Gastrocnemius medialis (tissue), 4 donors: Measurements from ENCODE around the gene GJA10. TPM values are rescaled to one million over a fixed set of nuclear protein-coding genes. Genes with fewer than 3 reads are reported as not detected.

ENCODE experiments used
- ATAC-seq, 2 donors: fragments of 150-250 bp; one replicate each; pipeline ENCODE4 v1.9.1; 2016
- DNase-seq, 2 donors: peaks; one replicate each; pipeline ENCODE4 v3.0.0-alpha.2; 2019
- H3K27ac ChIP-seq, 4 donors: fragments of 200-600 bp; sonication (generic); 1 replicate in 1 of 4; 2 replicates in 3 of 4; pipeline ENCODE4 v1.5.1; 2016 to 2018; ENCODE audit warnings: mild to moderate bottlenecking in 2 of 4, moderate library complexity in 1 of 4
- H3K27me3 ChIP-seq, 3 donors: fragments of 200-600 bp; sonication (generic) in 2 of 3; 1 replicate in 1 of 3; 2 replicates in 2 of 3; pipeline versions ENCODE4 v1.5.1 to v1.6.0; 2016 to 2019; ENCODE audit warnings: mild to moderate bottlenecking in 1 of 3, moderate library complexity in 1 of 3
- H3K36me3 ChIP-seq, 2 donors: fragments of 200-600 bp; sonication (generic) in 1 of 2; one replicate each; pipeline ENCODE4 v1.5.1; 2017 to 2018
- H3K4me1 ChIP-seq, 2 donors: fragments of 200-600 bp; sonication (generic) in 1 of 2; one replicate each; pipeline ENCODE4 v1.5.1; 2016 to 2017; ENCODE audit warnings: mild to moderate bottlenecking in 2 of 2
- H3K4me3 ChIP-seq, 4 donors: fragments of 200-600 bp; sonication (generic) in 3 of 4; 1 replicate in 1 of 4; 2 replicates in 3 of 4; pipeline ENCODE4 v1.5.1; 2016 to 2019; ENCODE audit warnings: mild to moderate bottlenecking in 2 of 4
- H3K9me3 ChIP-seq, 3 donors: fragments of 200-600 bp; sonication (generic) in 2 of 3; 1 replicate in 1 of 3; 2 replicates in 2 of 3; pipeline ENCODE4 v1.5.1; 2016 to 2019
- CTCF ChIP-seq, 5 experiments: fragments of 450-650 bp in 3 of 5; fragments of 200-600 bp in 2 of 5; sonication (generic) in 2 of 5; IDR thresholded peaks in 4 of 5; conservative IDR thresholded peaks in 1 of 5; 1 replicate in 4 of 5; 2 replicates in 1 of 5; pipeline ENCODE4 v1.5.1; 2016 to 2019; ENCODE audit warnings: antibody characterized with exemption in 5 of 5, mild to moderate bottlenecking in 3 of 5, moderate library complexity in 3 of 5
- POLR2A ChIP-seq, 2 donors: fragments of 450-650 bp; IDR thresholded peaks; one replicate each; pipeline ENCODE4 v1.6.1; 2017; ENCODE audit warnings: antibody characterized with exemption in 2 of 2, mild to moderate bottlenecking in 2 of 2, moderate library complexity in 2 of 2
- in situ Hi-C, 4 donors: fragments of 200-750 bp; cut with MboI; loops; one replicate each; pipeline versions ENCODE4 v1.15.0 to v1.8.0; 2017; ENCODE audit warnings: low sequenced_read_pairs in 4 of 4
- intact Hi-C: fragments of 100-400 bp; cut with DNase I; formaldehyde crosslinking; loops from one replicate; pipeline ENCODE4 v1.15.1; 2023; ENCODE audit warnings: low total_unique reads
- total RNA-seq, 4 donors: library from RNA; depleted of rRNA; stranded (reverse); fragments of >200 nt; gene quantifications; one replicate each; pipeline versions ENCODE4 v1.1.0 to v1.2.3, GENCODE V29; 2016

The GJA10 gene
- total RNA-seq, 4 donors from 2014 or later: not detected

GRCh38 chr6:89927264-89927663, 33.0 kb downstream of the GJA10 start:
- in situ Hi-C loops (no loop called here), intact Hi-C loops (no loop called here)
- H3K36me3 ChIP-seq: peaks cover 0 to 7% of the 10 kb centered on the region in 2 donors
- H3K4me1 ChIP-seq: no peaks in the 10 kb centered on the region
- no peak overlapping the region for H3K4me3 ChIP-seq
- no peaks in the 10 kb centered on the region for H3K9me3 ChIP-seq
- no peak for ATAC-seq
- H3K27ac ChIP-seq: no peak overlapping the region
- H3K27me3 ChIP-seq: no peaks in the 10 kb centered on the region
- no peak for DNase-seq
- TF ChIP-seq CTCF (IDR thresholded peaks at IDR 0.05 in 4 of 5, conservative IDR thresholded peaks at IDR 0.05 in 1 of 5) (no peak), POLR2A (IDR thresholded peaks at IDR 0.05) (no peak)

GRCh38 chr6:89927791-89928550, 33.7 kb downstream of the GJA10 start:
- in situ Hi-C loops: no loop called here
- Histone ChIP-seq H3K27ac (no peak overlapping the region), H3K4me1 (no peaks in the 10 kb centered on the region), H3K36me3 (peaks cover 0 to 10% of the 10 kb centered on the region in 2 donors), H3K27me3 (no peaks in the 10 kb centered on the region), H3K9me3 (no peaks in the 10 kb centered on the region), H3K4me3 (no peak overlapping the region)
- intact Hi-C loops: no loop called here
- DNase-seq (no peak), ATAC-seq (no peak)
- TF ChIP-seq POLR2A (IDR thresholded peaks at IDR 0.05): no peak
- no peak for TF ChIP-seq CTCF (IDR thresholded peaks at IDR 0.05 in 4 of 5, conservative IDR thresholded peaks at IDR 0.05 in 1 of 5)

DNA sequence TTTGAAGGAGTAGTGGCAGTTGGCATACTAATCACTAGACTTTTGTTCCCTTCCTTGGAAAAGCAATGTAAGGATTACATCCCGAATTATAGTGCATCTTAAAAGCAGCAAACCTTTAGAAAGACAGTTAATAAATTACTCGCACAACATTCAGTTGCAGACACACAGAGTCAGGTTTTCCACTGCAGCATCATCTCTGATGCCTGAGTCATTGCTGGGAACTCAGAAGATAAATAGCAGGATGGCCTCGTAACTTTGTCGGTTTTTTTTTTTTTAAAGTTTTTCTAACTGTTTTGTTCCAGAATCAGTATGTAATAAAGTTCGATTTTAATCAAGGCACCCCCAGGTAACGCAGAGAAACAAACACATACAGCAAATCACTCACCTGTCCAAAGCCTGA, 34.3 kb downstream of the GJA10 start:
- Histone ChIP-seq H3K4me3 (no peak overlapping the region), H3K9me3 (no peaks in the 10 kb centered on the region), H3K27me3 (no peaks in the 10 kb centered on the region), H3K36me3 (peaks cover 0 to 10% of the 10 kb centered on the region in 2 donors), H3K4me1 (no peaks in the 10 kb centered on the region), H3K27ac (no peak overlapping the region)
- TF ChIP-seq CTCF (IDR thresholded peaks at IDR 0.05 in 4 of 5, conservative IDR thresholded peaks at IDR 0.05 in 1 of 5) (no peak), POLR2A (IDR thresholded peaks at IDR 0.05) (no peak)
- intact Hi-C loops: no loop called here
- no peak for ATAC-seq
- no peak for DNase-seq
- in situ Hi-C loops: no loop called here

DNA sequence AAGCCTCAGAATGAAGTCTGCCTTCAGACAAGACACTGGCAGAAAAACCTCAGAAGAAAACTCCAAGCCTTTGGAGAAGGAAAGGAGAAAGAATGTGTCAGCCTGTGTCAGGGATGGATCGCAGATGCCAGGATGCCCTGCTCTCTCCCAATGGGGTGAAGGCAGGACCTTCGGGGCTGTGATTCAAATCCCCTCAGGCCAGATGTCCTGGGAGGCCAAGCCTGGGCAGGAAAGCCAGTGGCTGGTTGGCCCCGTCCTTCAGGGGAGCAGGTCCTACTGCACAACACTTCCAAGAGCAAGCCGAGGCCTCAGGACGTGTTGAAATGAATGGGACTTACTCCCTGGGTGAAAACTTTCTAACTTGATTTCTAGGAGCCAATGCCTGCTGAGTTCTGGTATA, 36.5 kb downstream of the GJA10 start:
- H3K27me3 ChIP-seq: no peaks in the 10 kb centered on the region
- H3K27ac ChIP-seq: no peak overlapping the region
- H3K4me1 ChIP-seq: no peaks in the 10 kb centered on the region
- in situ Hi-C loops (loop anchor here in 2 of 4 donors (10.0 kb wide), 1 partner anchor 464 kb away; no protein-coding TSS in a partner anchor), intact Hi-C loops (no loop called here)
- no peaks in the 10 kb centered on the region for H3K9me3 ChIP-seq
- TF ChIP-seq CTCF (IDR thresholded peaks at IDR 0.05 in 4 of 5, conservative IDR thresholded peaks at IDR 0.05 in 1 of 5): no peak
- no peak for TF ChIP-seq POLR2A (IDR thresholded peaks at IDR 0.05)
- H3K36me3 ChIP-seq: peaks cover 0 to 10% of the 10 kb centered on the region in 2 donors
- no peak for DNase-seq
- ATAC-seq: no peak
- H3K4me3 ChIP-seq: no peak overlapping the region
